GM18907 (cell line): ENCODE results near the gene BANP.
"Not testable (repeated sequence)": the region's sequence is repeated elsewhere in the genome, so short reads cannot be mapped to it uniquely, and the experiment has no call there.

ENCODE experiments used
- ATAC-seq: cut with Tn5 transposase; IDR thresholded peaks from one replicate; pipeline ENCODE4 v1.9.1; 2021; ENCODE audit warnings: mild to moderate bottlenecking, moderate library complexity; ENCODE audit not compliant: unreplicated experiment

Gene BANP

GRCh38 chr16:88013091-88013609 lies 61.9 kb downstream of the BANP start:
- no peak for ATAC-seq

- ATAC-seq, result no peak
Observed at GRCh38 chr16:88013766-88014251, 62.6 kb downstream of the BANP start.

GRCh38 chr16:88014252-88014781 lies 63.1 kb downstream of the BANP start:
- ATAC-seq, result no peak

- no peak for ATAC-seq
Observed at GRCh38 chr16:88014954-88015805, 63.9 kb downstream of the BANP start.

GRCh38 chr16:88015806-88016140 lies 64.5 kb downstream of the BANP start:
- ATAC-seq, result no peak

GRCh38 chr16:88016386-88016785 lies 65.2 kb downstream of the BANP start:
- not testable (repeated sequence) for ATAC-seq

GRCh38 chr16:88016964-88017363 lies 65.7 kb downstream of the BANP start:
- no peak for ATAC-seq

- no peak for ATAC-seq
Observed at GRCh38 chr16:88017587-88018101, 66.4 kb downstream of the BANP start.

GRCh38 chr16:88018382-88018781 lies 67.1 kb downstream of the BANP start:
- not testable (repeated sequence) for ATAC-seq

- ATAC-seq, result not testable (repeated sequence)
Observed at GRCh38 chr16:88019041-88019820, 68.0 kb downstream of the BANP start.

- ATAC-seq, result no peak
Observed at GRCh38 chr16:88019821-88020515, 68.7 kb downstream of the BANP start.

- no peak for ATAC-seq
Observed at GRCh38 chr16:88020516-88020885, 69.3 kb downstream of the BANP start.

GRCh38 chr16:88021041-88021970 lies 70.1 kb downstream of the BANP start:
- not testable (repeated sequence) for ATAC-seq

GRCh38 chr16:88022076-88023042 lies 71.1 kb downstream of the BANP start:
- ATAC-seq, result no peak

GRCh38 chr16:88023366-88023765 lies 72.1 kb downstream of the BANP start:
- ATAC-seq, result no peak

- ATAC-seq, result no peak
Observed at GRCh38 chr16:88023786-88024185, 72.6 kb downstream of the BANP start.

- not testable (repeated sequence) for ATAC-seq
Observed at GRCh38 chr16:88024491-88025085, 73.4 kb downstream of the BANP start.

- not testable (repeated sequence) for ATAC-seq
Observed at GRCh38 chr16:88025086-88025492, 73.9 kb downstream of the BANP start.
